H9 (cell line): Measurements from ENCODE around the gene ROBO3. TPM values are rescaled to one million over a fixed set of nuclear protein-coding genes. Genes with fewer than 3 reads are reported as not detected.

Source experiments
- DNase-seq: peaks from one replicate; pipeline ENCODE4 v3.0.0-alpha.2; 2017
- H2AFZ ChIP-seq: one replicate; pipeline ENCODE4 v1.6.1; 2013; ENCODE audit warnings: mild to moderate bottlenecking, low read length, control low read depth, moderate library complexity
- H2AK5ac ChIP-seq: 2 replicates; pipeline ENCODE4 v1.6.1; 2013; ENCODE audit warnings: low read length, control low read depth, mixed read lengths; ENCODE audit not compliant: insufficient read length
- H2BK120ac ChIP-seq: one replicate; pipeline ENCODE4 v1.6.1; 2013; ENCODE audit warnings: low read depth, mild to moderate bottlenecking, low read length, control low read depth, inconsistent platforms; ENCODE audit not compliant: poor library complexity, severe bottlenecking
- H2BK12ac ChIP-seq: 2 replicates; pipeline ENCODE4 v1.6.1; 2013; ENCODE audit warnings: low read length, control low read depth, mixed read lengths, low read depth; ENCODE audit not compliant: insufficient read length
- H2BK15ac ChIP-seq: 2 replicates; pipeline ENCODE4 v1.6.1; 2013; ENCODE audit warnings: low read depth, low read length, control low read depth
- H2BK20ac ChIP-seq: one replicate; pipeline ENCODE4 v1.6.1; 2013; ENCODE audit warnings: low read depth, mild to moderate bottlenecking, low read length, control low read depth, inconsistent platforms; ENCODE audit not compliant: poor library complexity, severe bottlenecking
- H2BK5ac ChIP-seq: 2 replicates; pipeline ENCODE4 v1.6.1; 2013; ENCODE audit warnings: low read length, control low read depth, mixed read lengths; ENCODE audit not compliant: insufficient read length
- H3K14ac ChIP-seq: 2 replicates; pipeline ENCODE4 v1.6.1; 2013; ENCODE audit warnings: low read length, control low read depth; ENCODE audit not compliant: insufficient read depth
- H3K18ac ChIP-seq: 2 replicates; pipeline ENCODE4 v1.6.1; 2013; ENCODE audit warnings: low read depth, mild to moderate bottlenecking, mixed read lengths, low read length, control low read depth; ENCODE audit not compliant: insufficient read length
- H3K23ac ChIP-seq: 2 replicates; pipeline ENCODE4 v1.6.1; 2013; ENCODE audit warnings: low read length, control low read depth, mixed read lengths, low read depth; ENCODE audit not compliant: insufficient read length
- H3K23me2 ChIP-seq: 2 replicates; pipeline ENCODE4 v1.6.1; 2013; ENCODE audit warnings: low read depth, mild to moderate bottlenecking, mixed read lengths, low read length, control low read depth; ENCODE audit not compliant: insufficient read length, poor library complexity, severe bottlenecking
- H3K27ac ChIP-seq: 2 replicates; pipeline ENCODE4 v1.5.1; 2013; ENCODE audit warnings: low read length, control low read depth, mixed read lengths, low read depth; ENCODE audit not compliant: insufficient read length
- H3K27me3 ChIP-seq: 2 replicates; pipeline ENCODE4 v1.6.1; 2013; ENCODE audit warnings: low read length, control low read depth, inconsistent platforms; ENCODE audit not compliant: insufficient read depth
- H3K4ac ChIP-seq: 2 replicates; pipeline ENCODE4 v1.6.1; 2013; ENCODE audit warnings: low read depth, mild to moderate bottlenecking, control low read depth, inconsistent platforms, low read length, moderate library complexity
- H3K4me1 ChIP-seq: 2 replicates; pipeline ENCODE4 v1.6.1; 2013; ENCODE audit warnings: low read length, control low read depth, inconsistent platforms; ENCODE audit not compliant: insufficient read depth
- H3K4me2 ChIP-seq: 2 replicates; pipeline ENCODE4 v1.6.1; 2013; ENCODE audit warnings: low read length, control low read depth, mixed read lengths; ENCODE audit not compliant: insufficient read length, insufficient read depth
- H3K56ac ChIP-seq: 2 replicates; pipeline ENCODE4 v1.6.1; 2013; ENCODE audit warnings: low read depth, mild to moderate bottlenecking, mixed read lengths, low read length, control low read depth; ENCODE audit not compliant: insufficient read length
- H3K79me1 ChIP-seq: 2 replicates; pipeline ENCODE4 v1.6.1; 2013; ENCODE audit warnings: low read depth, mild to moderate bottlenecking, moderate library complexity, low read length, control low read depth, inconsistent platforms; ENCODE audit not compliant: insufficient read depth, poor library complexity, severe bottlenecking
- H3K79me2 ChIP-seq: 2 replicates; pipeline ENCODE4 v1.6.1; 2013; ENCODE audit warnings: low read length, control low read depth, inconsistent platforms; ENCODE audit not compliant: insufficient read depth
- H3K9ac ChIP-seq: 2 replicates; pipeline ENCODE4 v1.6.1; 2013; ENCODE audit warnings: low read length, control low read depth, mixed read lengths; ENCODE audit not compliant: insufficient read length; ENCODE audit errors: extremely low read depth
- H3K9me3 ChIP-seq: one replicate; pipeline ENCODE4 v1.6.1; 2013; ENCODE audit warnings: low read depth, low read length, inconsistent platforms; ENCODE audit not compliant: control insufficient read depth
- H3T11ph ChIP-seq: one replicate; pipeline ENCODE4 v1.6.1; 2013; ENCODE audit warnings: mild to moderate bottlenecking, low read length, control low read depth, inconsistent platforms
- H4K20me1 ChIP-seq: one replicate; pipeline ENCODE4 v1.6.1; 2013; ENCODE audit not compliant: control insufficient read depth, insufficient read length, insufficient read depth
- H4K5ac ChIP-seq: 2 replicates; pipeline ENCODE4 v1.6.1; 2013; ENCODE audit warnings: low read depth, mild to moderate bottlenecking, mixed read lengths, low read length, control low read depth; ENCODE audit not compliant: insufficient read length
- H4K8ac ChIP-seq: replicated peaks from 2 replicates; pipeline ENCODE4 v1.6.1; 2013; ENCODE audit warnings: low read length, control low read depth, mixed read lengths, low read depth; ENCODE audit not compliant: insufficient read length
- H4K91ac ChIP-seq: 2 replicates; pipeline ENCODE4 v1.6.1; 2013; ENCODE audit warnings: low read depth, mild to moderate bottlenecking, moderate library complexity, mixed read lengths, low read length, control low read depth; ENCODE audit not compliant: insufficient read length
- H3K27ac Mint-ChIP-seq, 3 experiments: 2 replicates in 2 of 3; 3 replicates in 1 of 3; pipeline ENCODE4 v1.8.0; 2020 to 2021; ENCODE audit warnings: mixed read lengths in 3 of 3, mild to moderate bottlenecking in 1 of 3, moderate library complexity in 1 of 3
- H3K27me3 Mint-ChIP-seq: 2 replicates; pipeline ENCODE4 v1.8.0; 2021; ENCODE audit warnings: low read depth, mild to moderate bottlenecking, moderate library complexity, mixed read lengths
- H3K36me3 Mint-ChIP-seq, 3 experiments: 2 replicates in 2 of 3; 3 replicates in 1 of 3; pipeline ENCODE4 v1.8.0; 2020 to 2021; ENCODE audit warnings: low read depth in 3 of 3, mixed read lengths in 3 of 3; ENCODE audit not compliant: insufficient read depth in 1 of 3
- H3K4me1 Mint-ChIP-seq, 2 experiments: 2 replicates each; pipeline ENCODE4 v1.8.0; 2020; ENCODE audit warnings: mixed read lengths in 2 of 2
- H3K4me3 Mint-ChIP-seq, 2 experiments: 2 replicates in 1 of 2; 3 replicates in 1 of 2; pipeline ENCODE4 v1.8.0; 2020 to 2021; ENCODE audit warnings: mild to moderate bottlenecking in 2 of 2, mixed read lengths in 2 of 2, moderate library complexity in 1 of 2
- H3K9me3 Mint-ChIP-seq, 2 experiments: 2 replicates in 1 of 2; 3 replicates in 1 of 2; pipeline ENCODE4 v1.8.0; 2020; ENCODE audit warnings: mild to moderate bottlenecking in 2 of 2, mixed read lengths in 2 of 2, moderate library complexity in 1 of 2
- WGBS: extraction: QIAGEN DNeasy Blood & Tissue Kit; methylation state at CpG from one replicate; pipeline ENCODE4 v1.1.7; 2013; ENCODE audit warnings: missing lambda C conversion rate, low lambda C conversion rate, mixed read lengths; ENCODE audit not compliant: insufficient read length; ENCODE audit errors: extremely low coverage; 5-methylcytosine and 5-hydroxymethylcytosine counted together
- total RNA-seq: library from RNA; stranded (reverse); gene quantifications from 2 replicates; pipeline ENCODE4 v1.2.1, GENCODE V29; 2021
- TF ChIP-seq, protein P1 (sequence below): fragments of 200-600 bp; sonication (generic); conservative IDR thresholded peaks from 3 replicates; pipeline ENCODE4 v1.8.0; 2021; ENCODE audit warnings: antibody characterized with exemption, mild to moderate bottlenecking

Gene ROBO3
- total RNA-seq, 1 experiment from 2014 or later, result 12.6 TPM

DNA sequence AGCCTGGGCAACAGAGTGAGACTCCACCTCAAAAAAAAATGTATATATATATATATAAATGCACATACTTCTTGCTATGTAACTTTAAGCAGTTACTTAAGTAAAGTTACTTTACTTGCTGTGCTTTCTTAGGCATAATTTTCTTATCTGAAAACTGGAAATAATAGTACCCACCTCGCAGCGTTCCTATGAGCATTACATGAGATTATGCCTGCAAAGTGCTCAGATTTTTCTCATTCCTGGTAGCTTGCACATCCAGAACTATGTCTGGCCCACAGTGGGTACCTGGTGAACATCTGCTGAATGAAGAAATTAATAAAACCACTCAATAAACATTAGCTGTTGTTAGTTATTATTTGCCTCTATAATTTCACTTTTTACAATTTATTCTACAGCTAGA is 6.1 kb upstream of the ROBO3 start:
- H3K14ac ChIP-seq, result no peak overlapping the region
- H3K4ac ChIP-seq, result no peak overlapping the region
- no peak overlapping the region for H2BK15ac ChIP-seq
- no peak overlapping the region for H3K56ac ChIP-seq
- no peaks in the 10 kb centered on the region; a peak in 1 of 5 replicates for H3K9me3 Mint-ChIP-seq
- no peak overlapping the region for H2BK20ac ChIP-seq
- no peaks in the 10 kb centered on the region for H3K79me1 ChIP-seq
- no peak overlapping the region for H3K4me3 Mint-ChIP-seq
- no peaks in the 10 kb centered on the region for H4K20me1 ChIP-seq
- H3K18ac ChIP-seq, result no peak overlapping the region
- H2BK12ac ChIP-seq, result no peak overlapping the region
- H3T11ph ChIP-seq, result no peak overlapping the region
- no peaks in the 10 kb centered on the region for H3K23me2 ChIP-seq
- no peaks in the 10 kb centered on the region; the same call in 1 of the 2 replicates for H3K4me1 ChIP-seq
- WGBS, result no CpG with 5 or more reads among the region's 2 CpGs
- H3K27me3 ChIP-seq, result peaks cover 47% of the 10 kb centered on the region
- no peak overlapping the region for H4K91ac ChIP-seq
- H2BK120ac ChIP-seq, result no peak overlapping the region
- no peak overlapping the region for H4K8ac ChIP-seq
- H3K36me3 Mint-ChIP-seq, result no peaks in the 10 kb centered on the region
- no peak overlapping the region for H3K27ac ChIP-seq
- no peak for DNase-seq
- H4K5ac ChIP-seq, result no peak overlapping the region
- no peaks in the 10 kb centered on the region for H3K9me3 ChIP-seq
- H3K27me3 Mint-ChIP-seq, result peaks cover 60% of the 10 kb centered on the region
- no peak overlapping the region for H3K4me2 ChIP-seq
- no peak overlapping the region for H2BK5ac ChIP-seq
- H3K27ac Mint-ChIP-seq, result no peak overlapping the region
- H2AFZ ChIP-seq, result no peak overlapping the region
- no peaks in the 10 kb centered on the region for H3K79me2 ChIP-seq
- H3K9ac ChIP-seq, result no peak overlapping the region
- TF ChIP-seq, protein P1, sequence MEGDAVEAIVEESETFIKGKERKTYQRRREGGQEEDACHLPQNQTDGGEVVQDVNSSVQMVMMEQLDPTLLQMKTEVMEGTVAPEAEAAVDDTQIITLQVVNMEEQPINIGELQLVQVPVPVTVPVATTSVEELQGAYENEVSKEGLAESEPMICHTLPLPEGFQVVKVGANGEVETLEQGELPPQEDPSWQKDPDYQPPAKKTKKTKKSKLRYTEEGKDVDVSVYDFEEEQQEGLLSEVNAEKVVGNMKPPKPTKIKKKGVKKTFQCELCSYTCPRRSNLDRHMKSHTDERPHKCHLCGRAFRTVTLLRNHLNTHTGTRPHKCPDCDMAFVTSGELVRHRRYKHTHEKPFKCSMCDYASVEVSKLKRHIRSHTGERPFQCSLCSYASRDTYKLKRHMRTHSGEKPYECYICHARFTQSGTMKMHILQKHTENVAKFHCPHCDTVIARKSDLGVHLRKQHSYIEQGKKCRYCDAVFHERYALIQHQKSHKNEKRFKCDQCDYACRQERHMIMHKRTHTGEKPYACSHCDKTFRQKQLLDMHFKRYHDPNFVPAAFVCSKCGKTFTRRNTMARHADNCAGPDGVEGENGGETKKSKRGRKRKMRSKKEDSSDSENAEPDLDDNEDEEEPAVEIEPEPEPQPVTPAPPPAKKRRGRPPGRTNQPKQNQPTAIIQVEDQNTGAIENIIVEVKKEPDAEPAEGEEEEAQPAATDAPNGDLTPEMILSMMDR, result no peak
- no peak overlapping the region for H2AK5ac ChIP-seq
- H3K4me1 Mint-ChIP-seq, result peaks cover 20 to 27% of the 10 kb centered on the region in 2 experiments
- no peak overlapping the region for H3K23ac ChIP-seq
